Mammary epithelial cell (primary cell): ENCODE measurements around the gene KIFAP3.

Experiments
- EZH2 ChIP-seq: IDR thresholded peaks from 2 replicates; pipeline ENCODE4 v1.6.1; 2012; ENCODE audit warnings: low read length, inconsistent platforms, borderline replicate concordance
- TF ChIP-seq, protein P1 (sequence below), 2 donors: IDR thresholded peaks in 1 of 2; conservative IDR thresholded peaks in 1 of 2; 2 replicates each; pipeline ENCODE4 v1.5.1; 2011 to 2012; ENCODE audit warnings: inconsistent platforms in 2 of 2, low read length in 2 of 2, mild to moderate bottlenecking in 2 of 2, control low read depth in 1 of 2, low read depth in 1 of 2; ENCODE audit not compliant: insufficient read depth in 1 of 2; ENCODE audit errors: extremely low read depth in 1 of 2

GRCh38 chr1:169968174-169968573 is 106.3 kb downstream of the KIFAP3 start:
- TF ChIP-seq, protein P1, sequence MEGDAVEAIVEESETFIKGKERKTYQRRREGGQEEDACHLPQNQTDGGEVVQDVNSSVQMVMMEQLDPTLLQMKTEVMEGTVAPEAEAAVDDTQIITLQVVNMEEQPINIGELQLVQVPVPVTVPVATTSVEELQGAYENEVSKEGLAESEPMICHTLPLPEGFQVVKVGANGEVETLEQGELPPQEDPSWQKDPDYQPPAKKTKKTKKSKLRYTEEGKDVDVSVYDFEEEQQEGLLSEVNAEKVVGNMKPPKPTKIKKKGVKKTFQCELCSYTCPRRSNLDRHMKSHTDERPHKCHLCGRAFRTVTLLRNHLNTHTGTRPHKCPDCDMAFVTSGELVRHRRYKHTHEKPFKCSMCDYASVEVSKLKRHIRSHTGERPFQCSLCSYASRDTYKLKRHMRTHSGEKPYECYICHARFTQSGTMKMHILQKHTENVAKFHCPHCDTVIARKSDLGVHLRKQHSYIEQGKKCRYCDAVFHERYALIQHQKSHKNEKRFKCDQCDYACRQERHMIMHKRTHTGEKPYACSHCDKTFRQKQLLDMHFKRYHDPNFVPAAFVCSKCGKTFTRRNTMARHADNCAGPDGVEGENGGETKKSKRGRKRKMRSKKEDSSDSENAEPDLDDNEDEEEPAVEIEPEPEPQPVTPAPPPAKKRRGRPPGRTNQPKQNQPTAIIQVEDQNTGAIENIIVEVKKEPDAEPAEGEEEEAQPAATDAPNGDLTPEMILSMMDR (conservative IDR thresholded peaks at IDR 0.05 in 1 of 2, IDR thresholded peaks at IDR 0.05 in 1 of 2; ENCODE audit: extremely low read depth in 1 of 2, insufficient read depth in 1 of 2, low read depth in 1 of 2, low read length in 2 of 2): no peak
- no peak for TF ChIP-seq EZH2
